DMS53 treated with DMSO at 0.1 percent for 48 hours (cell line): ENCODE data around the gene GNAI3.

Experiments
- DNase-seq: peaks from one replicate; lab custom pipeline; 2025; ENCODE audit not compliant: unreplicated experiment; lab: John Stamatoyannopoulos, UW

The GNAI3 gene

GRCh38 chr1:109548321-109549267, at the start of gene GNAI3:
Gene GNAI3 (plus strand): TSS chr1:109548615. CDS start chr1:109548721, 106 bp downstream.
- peak; percentile 90 for DNase-seq

- DNase-seq, result no peak
Measured at GRCh38 chr1:109499081-109499480, 49.3 kb upstream of the GNAI3 start.

- DNase-seq, result no peak
Measured at GRCh38 chr1:109499661-109500536, 48.5 kb upstream of the GNAI3 start.

- no peak for DNase-seq
Measured at GRCh38 chr1:109500941-109501381, 47.5 kb upstream of the GNAI3 start.

- DNase-seq, result no peak
Measured at GRCh38 chr1:109501644-109502363, 46.6 kb upstream of the GNAI3 start.

- DNase-seq, result no peak
Measured at GRCh38 chr1:109502364-109502851, 46.0 kb upstream of the GNAI3 start.

GRCh38 chr1:109503935-109504334, 44.5 kb upstream of the GNAI3 start:
- DNase-seq, result no peak

GRCh38 chr1:109504974-109505373, 43.4 kb upstream of the GNAI3 start:
- DNase-seq, result no peak

- DNase-seq, result no peak
Measured at GRCh38 chr1:109508001-109508872, 40.2 kb upstream of the GNAI3 start.

- no peak for DNase-seq
Measured at GRCh38 chr1:109508873-109509175, 39.6 kb upstream of the GNAI3 start.

- DNase-seq, result peak; percentile 25
Measured at GRCh38 chr1:109509176-109510134, 39.0 kb upstream of the GNAI3 start, which contains the start of gene AMIGO1. Gene AMIGO1 (minus strand): TSS chr1:109509727. CDS start chr1:109508912, 815 bp downstream.

- no peak for DNase-seq
Measured at GRCh38 chr1:109513110-109513710, 35.2 kb upstream of the GNAI3 start.

- no peak for DNase-seq
Measured at GRCh38 chr1:109514846-109515245, 33.6 kb upstream of the GNAI3 start.

- DNase-seq, result no peak
Measured at GRCh38 chr1:109516872-109517271, 31.5 kb upstream of the GNAI3 start.

- no peak for DNase-seq
Measured at GRCh38 chr1:109517337-109517736, 31.1 kb upstream of the GNAI3 start.

GRCh38 chr1:109521002-109521951, 27.1 kb upstream of the GNAI3 start:
- no peak for DNase-seq

GRCh38 chr1:109522026-109522425, 26.4 kb upstream of the GNAI3 start:
- no peak for DNase-seq
